ENCODE data around the gene BAIAP3.
A peak's percentile ranks its signal among the peaks of the same experiment; 100 is the strongest.

Gene BAIAP3

DNA sequence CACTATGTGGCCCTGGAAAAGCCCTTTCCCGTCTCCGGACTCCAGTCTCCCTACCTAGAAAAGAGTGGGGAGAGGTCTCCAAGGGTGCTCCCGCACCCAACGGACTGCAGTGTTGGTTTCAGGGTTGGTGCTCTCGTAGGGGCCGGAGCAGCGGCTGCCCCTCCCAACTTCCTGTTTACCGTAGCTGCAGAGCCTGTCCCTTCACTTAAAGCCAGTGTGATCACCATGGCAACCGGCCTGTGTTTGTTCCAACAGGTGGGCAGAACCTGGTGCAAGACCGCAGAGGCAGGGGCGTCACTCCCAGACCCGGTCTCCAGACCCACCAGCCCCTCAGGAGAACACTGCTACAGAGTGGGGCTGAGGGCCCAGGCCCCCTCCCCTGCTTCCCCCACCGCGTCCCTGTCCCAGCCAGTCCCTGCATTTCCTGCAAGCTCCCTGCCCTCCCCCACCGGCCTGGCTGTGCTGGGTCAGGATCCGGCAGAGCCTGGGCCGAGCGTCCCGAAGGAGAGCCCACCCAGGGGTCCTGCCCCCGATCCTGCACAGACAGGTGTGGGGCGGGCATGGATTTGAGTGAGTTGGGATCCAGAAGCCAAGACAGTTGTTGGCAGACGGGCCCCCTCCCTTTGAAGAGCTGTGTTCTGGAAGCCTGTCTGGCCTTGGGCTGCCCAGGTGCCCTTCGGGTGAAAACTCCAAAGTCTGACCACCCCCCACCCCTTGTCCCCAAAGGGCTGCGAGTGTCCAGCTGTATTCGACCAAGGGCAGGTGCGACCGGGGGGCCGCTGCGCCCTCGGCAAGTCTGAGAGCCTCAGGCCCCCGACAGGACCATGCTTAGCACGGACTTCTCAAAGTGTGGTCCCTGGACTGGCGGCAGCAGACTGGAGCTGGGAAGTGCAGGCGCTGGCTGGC is 1.5 kb upstream of the BAIAP3 start:
- peak overlapping the region; percentile 43 for H3K4me3 ChIP-seq (ENCODE audit: insufficient read length, low read depth)
- H3K36me3 ChIP-seq (ENCODE audit: insufficient read depth, insufficient read length, low read length) = no peaks in the 10 kb centered on the region
- peak; percentile 90 for DNase-seq (ENCODE audit: low read depth, low spot score)
- peak overlapping the region; percentile 70 for H3K9ac ChIP-seq (ENCODE audit: insufficient read length, low read depth)
- H3K27me3 ChIP-seq (ENCODE audit: insufficient read depth, insufficient read length) = peaks cover 52% of the 10 kb centered on the region
- H3K4me1 ChIP-seq (ENCODE audit: insufficient read depth, insufficient read length) = peaks cover 23% of the 10 kb centered on the region
- H3K9me3 ChIP-seq (ENCODE audit: insufficient read depth, low read length) = peaks cover 9% of the 10 kb centered on the region; the same call in 1 of the 2 replicates
- TF ChIP-seq SUZ12 (IDR thresholded peaks at IDR 0.05; ENCODE audit: extremely low read depth, insufficient read depth, insufficient read length) (no peak), YY1 (IDR thresholded peaks at IDR 0.05; ENCODE audit: insufficient read depth, insufficient read length) (no peak), ZNF274 (IDR thresholded peaks at IDR 0.05; ENCODE audit: low read depth, low read length) (no peak)

- TF ChIP-seq YY1 (IDR thresholded peaks at IDR 0.05; ENCODE audit: insufficient read depth, insufficient read length) (no peak), SUZ12 (IDR thresholded peaks at IDR 0.05; ENCODE audit: extremely low read depth, insufficient read depth, insufficient read length) (no peak), ZNF274 (IDR thresholded peaks at IDR 0.05; ENCODE audit: low read depth, low read length) (no peak)
- Histone ChIP-seq H3K9ac (ENCODE audit: insufficient read length, low read depth) (peak overlapping the region; percentile 70), H3K27me3 (ENCODE audit: insufficient read depth, insufficient read length) (peaks cover 53% of the 10 kb centered on the region), H3K9me3 (ENCODE audit: insufficient read depth, low read length) (peaks cover 9% of the 10 kb centered on the region; the same call in 1 of the 2 replicates), H3K4me1 (ENCODE audit: insufficient read depth, insufficient read length) (peaks cover 22% of the 10 kb centered on the region), H3K4me3 (ENCODE audit: insufficient read length, low read depth) (peak overlapping the region; percentile 43), H3K36me3 (ENCODE audit: insufficient read depth, insufficient read length, low read length) (no peaks in the 10 kb centered on the region)
- no peak for DNase-seq (ENCODE audit: low read depth, low spot score)
Observed at GRCh38 chr16:1332618-1333148, 762 bp upstream of the BAIAP3 start.

DNA sequence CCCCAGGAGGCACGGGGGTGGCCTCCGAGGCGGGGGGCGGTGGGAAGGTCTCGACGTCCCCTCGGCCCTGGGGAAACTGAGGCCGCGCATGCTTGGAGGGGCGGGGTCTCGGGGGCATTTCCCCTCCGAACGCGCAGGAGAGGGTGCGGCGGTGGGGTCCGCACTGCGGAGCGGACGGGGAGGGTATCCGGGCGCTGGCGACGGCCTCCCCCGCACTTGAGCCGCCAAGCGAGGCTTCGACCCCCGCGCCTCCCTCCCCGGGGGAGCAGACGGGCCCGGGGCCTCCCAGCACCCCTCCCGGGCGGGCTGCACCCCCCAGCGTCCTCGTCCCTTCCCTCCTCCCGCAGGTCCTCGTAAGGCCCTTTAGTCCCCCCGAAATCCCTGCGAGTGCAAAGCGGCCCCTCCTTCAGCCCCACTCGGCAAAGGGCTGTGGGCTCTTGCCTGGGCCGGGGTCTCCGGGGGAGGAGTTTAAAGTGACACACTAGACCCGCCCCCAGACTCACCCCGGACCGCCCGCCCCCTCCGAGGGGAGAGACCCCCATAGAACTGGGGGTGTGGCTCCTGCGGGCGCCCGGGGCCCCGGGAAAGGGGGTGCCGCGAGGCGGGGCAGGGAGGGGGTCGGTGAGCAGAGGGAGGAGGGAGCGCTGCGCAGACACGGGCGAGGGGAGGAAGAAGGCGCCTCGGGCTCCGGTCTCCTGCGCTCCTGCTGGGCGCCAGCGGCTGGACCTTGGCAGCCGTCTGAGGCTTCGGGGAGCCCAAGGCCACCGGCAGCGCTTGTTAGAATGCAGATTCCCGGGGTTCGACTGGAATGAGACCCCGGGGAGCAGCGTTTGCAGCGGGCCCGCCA is 632 bp downstream of the BAIAP3 start:
- DNase-seq (ENCODE audit: low read depth, low spot score) = no peak
- Histone ChIP-seq H3K36me3 (ENCODE audit: insufficient read depth, insufficient read length, low read length) (no peaks in the 10 kb centered on the region), H3K4me1 (ENCODE audit: insufficient read depth, insufficient read length) (peaks cover 27% of the 10 kb centered on the region), H3K9ac (ENCODE audit: insufficient read length, low read depth) (peak overlapping the region; percentile 70), H3K4me3 (ENCODE audit: insufficient read length, low read depth) (peak overlapping the region; percentile 46), H3K27me3 (ENCODE audit: insufficient read depth, insufficient read length) (peaks cover 53% of the 10 kb centered on the region), H3K9me3 (ENCODE audit: insufficient read depth, low read length) (peaks cover 9% of the 10 kb centered on the region; the same call in 1 of the 2 replicates)
- TF ChIP-seq ZNF274 (IDR thresholded peaks at IDR 0.05; ENCODE audit: low read depth, low read length) = no peak
- no peak for TF ChIP-seq SUZ12 (IDR thresholded peaks at IDR 0.05; ENCODE audit: extremely low read depth, insufficient read depth, insufficient read length)
- no peak for TF ChIP-seq YY1 (IDR thresholded peaks at IDR 0.05; ENCODE audit: insufficient read depth, insufficient read length)

DNA sequence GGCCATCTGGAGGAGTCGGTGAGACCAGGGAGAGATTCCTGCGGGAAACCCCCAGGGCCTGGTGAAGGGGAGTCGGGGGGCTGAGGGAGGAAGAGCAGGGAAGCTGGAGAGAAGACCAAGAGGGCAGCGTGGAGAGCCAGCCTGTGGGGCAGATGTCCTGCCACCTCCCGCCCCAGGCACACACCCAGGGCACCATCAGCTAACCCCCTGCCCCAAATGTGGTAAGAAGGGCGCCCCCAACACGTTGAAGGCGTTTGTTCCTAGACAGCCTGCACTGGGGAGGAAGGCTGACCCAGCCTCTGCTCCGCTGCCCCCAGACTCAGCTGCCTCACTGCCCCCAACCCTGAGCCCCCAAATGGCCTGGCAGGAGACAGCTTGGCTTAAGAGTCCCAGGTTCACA is 1.3 kb downstream of the BAIAP3 start:
- no peak for DNase-seq (ENCODE audit: low read depth, low spot score)
- no peaks in the 10 kb centered on the region for H3K36me3 ChIP-seq (ENCODE audit: insufficient read depth, insufficient read length, low read length)
- peak overlapping the region; percentile 11 for H3K4me3 ChIP-seq (ENCODE audit: insufficient read length, low read depth)
- H3K27me3 ChIP-seq (ENCODE audit: insufficient read depth, insufficient read length) = peaks cover 53% of the 10 kb centered on the region
- peaks cover 27% of the 10 kb centered on the region for H3K4me1 ChIP-seq (ENCODE audit: insufficient read depth, insufficient read length)
- no peak for TF ChIP-seq ZNF274 (IDR thresholded peaks at IDR 0.05; ENCODE audit: low read depth, low read length)
- TF ChIP-seq YY1 (IDR thresholded peaks at IDR 0.05; ENCODE audit: insufficient read depth, insufficient read length) = no peak
- TF ChIP-seq SUZ12 (IDR thresholded peaks at IDR 0.05; ENCODE audit: extremely low read depth, insufficient read depth, insufficient read length) = no peak
- H3K9me3 ChIP-seq (ENCODE audit: insufficient read depth, low read length) = peaks cover 9% of the 10 kb centered on the region; the same call in 1 of the 2 replicates
- H3K9ac ChIP-seq (ENCODE audit: insufficient read length, low read depth) = peak overlapping the region; percentile 26

DNA sequence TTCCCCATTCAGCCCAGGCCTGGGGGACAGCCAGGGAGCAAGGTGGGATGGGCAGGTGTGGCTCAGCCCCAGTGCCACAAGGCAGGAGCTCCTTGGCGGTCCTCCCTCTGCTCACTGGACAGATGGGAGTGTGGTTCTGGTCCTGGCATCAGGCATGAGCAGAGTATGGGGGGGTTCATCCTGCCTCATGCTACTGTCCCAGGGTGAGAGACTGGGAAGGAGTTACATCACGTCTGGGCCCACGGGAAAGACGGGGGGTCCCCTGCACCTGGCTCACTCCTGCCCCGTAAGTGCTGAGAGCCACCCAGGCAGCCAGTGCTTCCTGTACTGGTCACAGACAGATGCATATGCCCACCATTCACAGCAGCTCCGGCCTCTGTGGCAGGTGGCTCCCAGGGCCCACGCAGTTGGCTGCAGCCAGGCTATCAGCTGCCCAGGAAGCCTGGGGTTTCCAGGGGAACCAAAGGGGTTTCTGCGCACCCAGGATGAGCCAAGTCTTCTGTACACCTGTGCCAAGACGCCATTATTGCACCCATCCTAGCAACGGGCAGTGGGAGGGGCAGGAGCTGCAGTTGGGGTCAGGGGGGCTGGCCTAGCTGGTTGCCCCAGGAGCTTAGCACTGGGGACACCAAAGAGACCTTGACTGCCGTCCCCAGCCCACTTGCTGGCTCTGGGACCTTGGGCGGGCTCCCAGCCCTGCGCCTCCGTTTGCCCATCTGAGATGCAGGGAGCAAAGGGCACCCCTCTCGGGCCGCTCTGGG is 1.9 kb downstream of the BAIAP3 start:
- Histone ChIP-seq H3K9ac (ENCODE audit: insufficient read length, low read depth) (no peak overlapping the region), H3K36me3 (ENCODE audit: insufficient read depth, insufficient read length, low read length) (no peaks in the 10 kb centered on the region), H3K9me3 (ENCODE audit: insufficient read depth, low read length) (peaks cover 3% of the 10 kb centered on the region; the same call in 1 of the 2 replicates), H3K27me3 (ENCODE audit: insufficient read depth, insufficient read length) (peaks cover 53% of the 10 kb centered on the region), H3K4me1 (ENCODE audit: insufficient read depth, insufficient read length) (peaks cover 27% of the 10 kb centered on the region), H3K4me3 (ENCODE audit: insufficient read length, low read depth) (no peak overlapping the region)
- TF ChIP-seq YY1 (IDR thresholded peaks at IDR 0.05; ENCODE audit: insufficient read depth, insufficient read length) = no peak
- TF ChIP-seq ZNF274 (IDR thresholded peaks at IDR 0.05; ENCODE audit: low read depth, low read length) = no peak
- TF ChIP-seq SUZ12 (IDR thresholded peaks at IDR 0.05; ENCODE audit: extremely low read depth, insufficient read depth, insufficient read length) = no peak
- DNase-seq (ENCODE audit: low read depth, low spot score) = no peak

- Histone ChIP-seq H3K4me3 (ENCODE audit: insufficient read length, low read depth) (no peak overlapping the region), H3K4me1 (ENCODE audit: insufficient read depth, insufficient read length) (peaks cover 27% of the 10 kb centered on the region), H3K9ac (ENCODE audit: insufficient read length, low read depth) (no peak overlapping the region), H3K27me3 (ENCODE audit: insufficient read depth, insufficient read length) (peaks cover 53% of the 10 kb centered on the region), H3K9me3 (ENCODE audit: insufficient read depth, low read length) (no peaks in the 10 kb centered on the region), H3K36me3 (ENCODE audit: insufficient read depth, insufficient read length, low read length) (no peaks in the 10 kb centered on the region)
- TF ChIP-seq SUZ12 (IDR thresholded peaks at IDR 0.05; ENCODE audit: extremely low read depth, insufficient read depth, insufficient read length) (no peak), YY1 (IDR thresholded peaks at IDR 0.05; ENCODE audit: insufficient read depth, insufficient read length) (no peak), ZNF274 (IDR thresholded peaks at IDR 0.05; ENCODE audit: low read depth, low read length) (no peak)
- no peak for DNase-seq (ENCODE audit: low read depth, low spot score)
Observed at GRCh38 chr16:1335996-1336395, 2.6 kb downstream of the BAIAP3 start.
